ENCODE data around the gene EIF3C. TPM values are rescaled to one million over a fixed set of nuclear protein-coding genes. Genes with fewer than 3 reads are reported as not detected.
"Not testable (repeated sequence)": the region's sequence is repeated elsewhere in the genome, so short reads cannot be mapped to it uniquely, and the experiment has no call there.

The EIF3C gene
- total RNA-seq (2012; rRNA removed) (132 and 184 TPM in 2 replicates), polyA plus RNA-seq (2012; rRNA removed) (260 and 325 TPM in 2 replicates), Bru-seq, nascent RNA (percentile 44 among the genes with signal in this experiment), BruChase-seq, experiment 1, labeled RNA remaining after a 6-hour chase (percentile 53 among the genes with signal in this experiment), BruChase-seq, experiment 2, labeled RNA remaining after a 2-hour chase (percentile 43 among the genes with signal in this experiment)
- 212 and 251 TPM in 2 replicates for polyA plus RNA-seq (2012; cell fraction: cytosol; rRNA removed)
- polyA plus RNA-seq (2012; cell fraction: nucleus; rRNA removed; ENCODE audit: low replicate concordance) = 201 and 309 TPM in 2 replicates
- long read RNA-seq, transcript EIF3C-207 (13 exons, 3,957 nt) = minor isoform, 10 of 591 reads
- long read RNA-seq, transcript EIF3C-201 (21 exons, 3,145 nt) = major isoform, 409 of 591 reads
- long read RNA-seq, transcript EIF3C-202 (21 exons, 3,137 nt) = minor isoform, 7 of 591 reads
- long read RNA-seq, transcript EIF3C-211 (20 exons, 2,986 nt) = minor isoform, 50 of 591 reads
- long read RNA-seq, partial matches to known transcripts = 90 of 591 reads
- long read RNA-seq, other reads (novel, unspliced or antisense) = 23 of 591 reads

DNA sequence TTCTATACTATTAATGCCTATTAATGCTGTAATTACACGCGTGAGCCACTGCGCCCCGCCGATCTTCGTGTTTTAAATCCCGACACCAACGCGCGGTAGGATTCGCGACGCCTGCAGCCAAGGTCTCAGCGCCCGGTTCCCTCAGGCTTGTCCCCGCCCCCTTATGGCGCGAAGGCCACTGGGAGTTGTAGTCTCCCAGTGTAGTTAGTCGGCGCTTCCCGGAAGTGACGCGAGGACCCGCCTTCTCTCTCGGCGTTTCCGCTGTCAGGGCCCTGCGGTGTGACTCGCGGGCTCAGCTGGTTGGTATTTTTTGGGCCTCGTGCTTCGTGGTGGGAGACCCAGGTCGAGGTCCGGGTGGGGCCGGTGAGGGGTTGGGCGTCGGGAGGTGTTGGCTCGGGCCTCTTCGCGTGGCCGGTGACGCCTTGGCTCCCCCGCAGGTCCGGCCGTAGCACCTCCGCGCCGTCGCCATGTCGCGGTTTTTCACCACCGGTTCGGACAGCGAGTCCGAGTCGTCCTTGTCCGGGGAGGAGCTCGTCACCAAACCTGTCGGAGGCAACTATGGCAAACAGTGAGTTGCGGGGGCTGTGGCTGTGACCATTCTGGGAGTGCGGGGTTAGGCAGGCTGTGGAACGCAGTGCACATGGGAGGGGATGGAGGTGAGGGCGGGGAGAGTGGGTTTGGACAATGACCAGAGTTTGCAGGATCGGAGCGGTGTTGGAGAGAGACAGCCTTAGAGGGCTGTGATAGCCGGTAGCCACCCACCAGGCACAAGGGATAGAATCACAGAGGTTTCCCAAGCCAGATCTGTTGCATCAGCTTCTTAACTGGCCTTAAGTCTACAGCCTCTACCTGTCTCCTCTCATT lies at the start of gene EIF3C:
EIF3C (plus strand) TSS at position 245 of the 864 bp plus-strand sequence; CDS start at position 468, 223 bp downstream.
- H3K4me1 ChIP-seq (ENCODE audit: control insufficient read depth, insufficient read depth, low read length); H2AK5ac ChIP-seq (ENCODE audit: low read depth, low read length); H3K79me1 ChIP-seq (ENCODE audit: low read depth in 1 of 2, low read length in 2 of 2); H3K9me3 ChIP-seq (ENCODE audit: control insufficient read depth, insufficient read depth, low read length); H3K9ac ChIP-seq (ENCODE audit: low read depth, low read length); in situ Hi-C loops (cut with MboI; ENCODE audit: low sequenced_read_pairs); H3K56ac ChIP-seq (ENCODE audit: extremely low read depth, insufficient read depth, low read length); H2AK9ac ChIP-seq (replicated peaks; ENCODE audit: low read depth, low read length, poor library complexity); intact Hi-C loops (cut with micrococcal nuclease); H2BK20ac ChIP-seq (ENCODE audit: low read depth, low read length); CTCF ChIA-PET; H3K4me2 ChIP-seq (ENCODE audit: low read depth, low read length); H2BK120ac ChIP-seq (ENCODE audit: low read depth, low read length); H3K18ac ChIP-seq (ENCODE audit: low read depth, low read length); H3K36me3 ChIP-seq (ENCODE audit: control insufficient read depth, insufficient read depth, low read length); BruUV-seq (replicated peaks); DNase-seq; H4K8ac ChIP-seq (ENCODE audit: low read depth in 2 of 2, low read length in 2 of 2); H3K9me1 ChIP-seq (ENCODE audit: insufficient read depth, low read length); H2BK5ac ChIP-seq (ENCODE audit: low read depth, low read length, poor library complexity, severe bottlenecking); H3K27ac ChIP-seq (ENCODE audit: insufficient read depth, low read length); H4K20me1 ChIP-seq (ENCODE audit: insufficient read depth, low read length); POLR2A ChIA-PET (ENCODE audit: unreplicated experiment); H3K14ac ChIP-seq (replicated peaks; ENCODE audit: low read depth, low read length); dilution Hi-C loops (cut with HindIII; ENCODE audit: low sequenced_read_pairs, unreplicated experiment); H3K4me3 ChIP-seq (ENCODE audit: insufficient read depth, low read depth, low read length); H3K23ac ChIP-seq (ENCODE audit: low read depth, low read length); H3K27me3 ChIP-seq (ENCODE audit: control insufficient read depth, insufficient read depth, low read length); H2BK15ac ChIP-seq (ENCODE audit: low read depth, low read length); H2AFZ ChIP-seq (replicated peaks; ENCODE audit: low read length, poor library complexity); H3K4ac ChIP-seq (ENCODE audit: low read depth, low read length); H4K5ac ChIP-seq (ENCODE audit: low read depth, low read length); H4K91ac ChIP-seq (ENCODE audit: insufficient read depth, low read depth, low read length): not testable (repeated sequence)
- peak; percentile 99 for ATAC-seq (ENCODE audit: low read depth)
- WGBS, 2 experiments (ENCODE audit: extremely low coverage in 2 of 2, insufficient read length in 1 of 2) = no CpG with 5 or more reads among the region's 66 CpGs

DNA sequence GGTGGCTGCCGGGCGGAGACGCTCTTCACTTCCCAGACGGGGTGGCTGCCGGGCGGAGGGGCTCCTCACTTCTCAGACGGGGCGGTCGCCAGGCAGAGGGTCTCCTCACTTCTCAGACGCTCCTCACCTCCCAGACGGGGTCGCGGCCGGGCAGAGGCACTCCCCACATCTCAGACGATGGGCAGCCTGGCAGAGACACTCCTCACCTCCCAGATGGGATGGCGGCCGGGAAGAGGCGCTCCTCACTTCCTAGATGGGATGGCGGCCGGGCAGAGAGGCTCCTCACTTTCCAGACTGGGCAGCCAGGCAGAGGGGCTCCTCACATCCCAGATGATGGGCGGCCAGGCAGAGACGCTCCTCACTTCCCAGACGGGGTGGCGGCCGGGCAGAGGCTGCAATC lies 45.0 kb upstream of the EIF3C start:
- H3K14ac ChIP-seq (replicated peaks; ENCODE audit: low read depth, low read length); H3K79me1 ChIP-seq (ENCODE audit: low read depth in 1 of 2, low read length in 2 of 2); H3K23ac ChIP-seq (ENCODE audit: low read depth, low read length); DNase-seq; H2BK15ac ChIP-seq (ENCODE audit: low read depth, low read length); H3K4me1 ChIP-seq (ENCODE audit: control insufficient read depth, insufficient read depth, low read length); in situ Hi-C loops (cut with MboI; ENCODE audit: low sequenced_read_pairs); H2AK5ac ChIP-seq (ENCODE audit: low read depth, low read length); H4K5ac ChIP-seq (ENCODE audit: low read depth, low read length); H4K20me1 ChIP-seq (ENCODE audit: insufficient read depth, low read length); H3K36me3 ChIP-seq (ENCODE audit: control insufficient read depth, insufficient read depth, low read length); H2BK20ac ChIP-seq (ENCODE audit: low read depth, low read length); H2AK9ac ChIP-seq (replicated peaks; ENCODE audit: low read depth, low read length, poor library complexity); H3K9me1 ChIP-seq (ENCODE audit: insufficient read depth, low read length); H3K4ac ChIP-seq (ENCODE audit: low read depth, low read length); H3K9me3 ChIP-seq (ENCODE audit: control insufficient read depth, insufficient read depth, low read length); H3K27me3 ChIP-seq (ENCODE audit: control insufficient read depth, insufficient read depth, low read length); BruUV-seq (replicated peaks); ATAC-seq (ENCODE audit: low read depth); intact Hi-C loops (cut with micrococcal nuclease); H3K18ac ChIP-seq (ENCODE audit: low read depth, low read length); CTCF ChIA-PET; dilution Hi-C loops (cut with HindIII; ENCODE audit: low sequenced_read_pairs, unreplicated experiment); H2BK120ac ChIP-seq (ENCODE audit: low read depth, low read length); H2AFZ ChIP-seq (replicated peaks; ENCODE audit: low read length, poor library complexity); H2BK5ac ChIP-seq (ENCODE audit: low read depth, low read length, poor library complexity, severe bottlenecking); POLR2A ChIA-PET (ENCODE audit: unreplicated experiment); H3K4me3 ChIP-seq (ENCODE audit: insufficient read depth, low read depth, low read length); H4K8ac ChIP-seq (ENCODE audit: low read depth in 2 of 2, low read length in 2 of 2); H4K91ac ChIP-seq (ENCODE audit: insufficient read depth, low read depth, low read length); H3K56ac ChIP-seq (ENCODE audit: extremely low read depth, insufficient read depth, low read length); H3K27ac ChIP-seq (ENCODE audit: insufficient read depth, low read length); H3K4me2 ChIP-seq (ENCODE audit: low read depth, low read length); H3K9ac ChIP-seq (ENCODE audit: low read depth, low read length): not testable (repeated sequence)
- WGBS, 2 experiments (ENCODE audit: extremely low coverage in 2 of 2, insufficient read length in 1 of 2) = 89% methylated on average over 3 of the region's 25 CpGs; no CpG with 5 or more reads in 1 of the 2 experiments

Measured in IMR-90 (cell line).